Measurements from ENCODE around the gene IL17C.

Gene IL17C

GRCh38 chr16:88672776-88673175, 34.4 kb downstream of the IL17C start:
- DNase-seq (ENCODE audit: low read depth), result no peak
- in situ Hi-C loops (cut with HindIII; ENCODE audit: low sequenced_read_pairs), result loop anchor here (10.0 kb wide), 1 partner anchor 112 kb away; the partner anchor contains the start of gene PIEZO1
- TF ChIP-seq CTCF (IDR thresholded peaks at IDR 0.05; ENCODE audit: low read depth, low read length, missing control alignments), result peak; percentile 39
- no peak overlapping the region for H3K4me3 ChIP-seq (ENCODE audit: low read depth, low read length)

GRCh38 chr16:88673716-88674379, 35.5 kb downstream of the IL17C start:
- TF ChIP-seq CTCF (IDR thresholded peaks at IDR 0.05; ENCODE audit: low read depth, low read length, missing control alignments), result no peak
- in situ Hi-C loops (cut with HindIII; ENCODE audit: low sequenced_read_pairs), result loop anchor here (10.0 kb wide), 1 partner anchor 111 kb away; the partner anchor contains the start of gene PIEZO1
- DNase-seq (ENCODE audit: low read depth), result no peak
- no peak overlapping the region for H3K4me3 ChIP-seq (ENCODE audit: low read depth, low read length)

- DNase-seq (ENCODE audit: low read depth), result no peak
- in situ Hi-C loops (cut with HindIII; ENCODE audit: low sequenced_read_pairs), result loop anchor here (10.0 kb wide), 1 partner anchor 108 kb away; the partner anchor contains the start of gene PIEZO1
- H3K4me3 ChIP-seq (ENCODE audit: low read depth, low read length), result no peak overlapping the region
- TF ChIP-seq CTCF (IDR thresholded peaks at IDR 0.05; ENCODE audit: low read depth, low read length, missing control alignments), result no peak
Observed at GRCh38 chr16:88676502-88677242, 38.3 kb downstream of the IL17C start.

- in situ Hi-C loops (cut with HindIII; ENCODE audit: low sequenced_read_pairs), result loop anchor here (10.0 kb wide), 1 partner anchor 107 kb away; the partner anchor contains the start of gene PIEZO1
- no peak overlapping the region for H3K4me3 ChIP-seq (ENCODE audit: low read depth, low read length)
- no peak for TF ChIP-seq CTCF (IDR thresholded peaks at IDR 0.05; ENCODE audit: low read depth, low read length, missing control alignments)
- no peak for DNase-seq (ENCODE audit: low read depth)
Observed at GRCh38 chr16:88677721-88678120, 39.3 kb downstream of the IL17C start.

- H3K4me3 ChIP-seq (ENCODE audit: low read depth, low read length), result no peak overlapping the region
- TF ChIP-seq CTCF (IDR thresholded peaks at IDR 0.05; ENCODE audit: low read depth, low read length, missing control alignments), result no peak
- DNase-seq (ENCODE audit: low read depth), result no peak
- in situ Hi-C loops (cut with HindIII; ENCODE audit: low sequenced_read_pairs), result loop anchor here (10.0 kb wide), 1 partner anchor 106 kb away; the partner anchor contains the start of gene PIEZO1
Observed at GRCh38 chr16:88678224-88678979, 40.0 kb downstream of the IL17C start.

GRCh38 chr16:88680554-88681083, 42.2 kb downstream of the IL17C start:
- DNase-seq (ENCODE audit: low read depth), result no peak
- no peak for TF ChIP-seq CTCF (IDR thresholded peaks at IDR 0.05; ENCODE audit: low read depth, low read length, missing control alignments)
- in situ Hi-C loops (cut with HindIII; ENCODE audit: low sequenced_read_pairs), result no loop called here
- H3K4me3 ChIP-seq (ENCODE audit: low read depth, low read length), result no peak overlapping the region
